ENCODE measurements around the gene ANO6.

DNA sequence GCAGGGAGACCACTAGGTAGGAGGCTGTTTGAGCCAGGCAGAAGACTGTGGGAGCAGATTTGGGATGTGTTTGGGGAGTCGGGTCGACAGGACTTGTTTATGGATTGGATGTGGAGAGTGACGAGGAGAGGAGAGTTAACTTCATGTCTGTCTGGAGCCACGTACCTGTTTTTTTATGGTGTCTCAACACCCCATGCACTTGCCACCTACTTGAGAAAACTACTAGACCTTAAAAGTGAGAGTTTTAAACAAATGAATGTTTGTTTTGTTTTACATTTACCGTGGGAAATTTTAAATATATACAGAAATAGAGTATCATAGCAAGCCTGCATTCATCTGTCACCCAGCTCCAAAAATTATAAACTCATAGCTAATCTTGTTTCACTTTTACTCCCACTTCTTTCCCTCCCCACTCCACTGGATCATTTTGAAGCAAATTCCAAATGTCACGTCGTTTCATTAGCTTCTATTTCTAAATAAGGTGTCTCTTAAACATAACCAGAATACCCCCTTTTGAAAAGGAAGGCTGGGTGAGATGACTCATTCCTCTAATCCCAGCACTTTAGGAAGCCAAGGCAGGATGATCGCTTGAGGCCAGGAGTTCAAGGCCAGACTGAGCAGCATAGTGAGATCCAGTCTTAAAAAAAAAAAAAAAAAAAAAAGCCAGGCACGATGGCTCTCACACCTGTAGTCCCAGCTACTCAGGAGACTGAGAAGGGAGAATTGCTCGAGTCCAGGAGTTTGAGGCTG is 136.2 kb downstream of the ANO6 start:
- TF ChIP-seq POLR2A (IDR thresholded peaks at IDR 0.05) (no peak), POLR2AphosphoS5 (IDR thresholded peaks at IDR 0.05) (no peak)
- TF ChIP-seq, protein P1, sequence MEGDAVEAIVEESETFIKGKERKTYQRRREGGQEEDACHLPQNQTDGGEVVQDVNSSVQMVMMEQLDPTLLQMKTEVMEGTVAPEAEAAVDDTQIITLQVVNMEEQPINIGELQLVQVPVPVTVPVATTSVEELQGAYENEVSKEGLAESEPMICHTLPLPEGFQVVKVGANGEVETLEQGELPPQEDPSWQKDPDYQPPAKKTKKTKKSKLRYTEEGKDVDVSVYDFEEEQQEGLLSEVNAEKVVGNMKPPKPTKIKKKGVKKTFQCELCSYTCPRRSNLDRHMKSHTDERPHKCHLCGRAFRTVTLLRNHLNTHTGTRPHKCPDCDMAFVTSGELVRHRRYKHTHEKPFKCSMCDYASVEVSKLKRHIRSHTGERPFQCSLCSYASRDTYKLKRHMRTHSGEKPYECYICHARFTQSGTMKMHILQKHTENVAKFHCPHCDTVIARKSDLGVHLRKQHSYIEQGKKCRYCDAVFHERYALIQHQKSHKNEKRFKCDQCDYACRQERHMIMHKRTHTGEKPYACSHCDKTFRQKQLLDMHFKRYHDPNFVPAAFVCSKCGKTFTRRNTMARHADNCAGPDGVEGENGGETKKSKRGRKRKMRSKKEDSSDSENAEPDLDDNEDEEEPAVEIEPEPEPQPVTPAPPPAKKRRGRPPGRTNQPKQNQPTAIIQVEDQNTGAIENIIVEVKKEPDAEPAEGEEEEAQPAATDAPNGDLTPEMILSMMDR (IDR thresholded peaks at IDR 0.05): no peak

All from breast epithelium (tissue), 3 donors.